GDM1 (cell line): ENCODE data around the gene ZNF77.
"Not testable (repeated sequence)": the region's sequence is repeated elsewhere in the genome, so short reads cannot be mapped to it uniquely, and the experiment has no call there.

Experiments
- DNase-seq: peaks from one replicate; lab custom pipeline; 2025; lab: John Stamatoyannopoulos, UW

ZNF77 gene

DNA sequence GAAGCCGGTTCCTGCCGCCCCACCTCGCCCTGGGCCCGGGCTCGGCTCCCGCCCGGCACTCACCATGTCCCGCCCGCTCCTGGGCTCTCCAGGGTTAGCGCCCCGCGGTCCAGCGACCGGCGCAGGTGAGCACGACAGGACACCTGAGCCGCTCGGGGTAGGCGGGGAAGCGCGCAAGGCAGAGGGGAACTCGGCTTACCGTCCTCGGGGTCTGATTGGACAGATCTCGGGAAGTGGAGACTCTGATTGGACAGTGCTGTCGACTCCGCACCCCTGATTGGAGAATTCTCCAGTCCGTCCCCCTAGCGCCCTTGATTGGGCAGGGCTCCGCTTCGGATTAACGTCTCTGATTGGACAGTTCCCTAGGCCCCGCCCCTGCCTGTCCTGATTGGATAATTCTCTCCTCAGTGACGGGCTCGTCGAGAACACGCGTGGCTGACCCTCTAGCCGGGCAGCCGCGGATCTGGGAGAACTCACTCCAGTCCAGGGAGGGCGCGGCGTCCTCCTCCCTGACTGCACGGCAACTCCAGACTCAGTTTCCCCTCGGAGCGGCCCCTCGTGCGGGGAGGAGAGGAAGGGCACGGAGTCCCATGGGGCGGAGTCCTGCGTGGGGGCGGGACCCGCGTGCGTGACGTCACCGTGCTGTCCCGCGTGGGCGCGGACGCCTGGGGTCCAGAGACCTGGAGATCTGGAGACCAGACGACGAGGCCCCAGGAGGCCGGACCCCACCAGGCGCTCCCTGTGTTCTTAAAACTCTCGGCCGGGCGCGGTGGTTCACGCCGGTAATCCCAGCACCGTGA is at the start of gene ZNF77:
Gene ZNF77 (minus strand): TSS at position 197 of the 800 bp plus-strand sequence. CDS start 131 bp downstream, at position 66.
- DNase-seq, result peak; percentile 98

DNA sequence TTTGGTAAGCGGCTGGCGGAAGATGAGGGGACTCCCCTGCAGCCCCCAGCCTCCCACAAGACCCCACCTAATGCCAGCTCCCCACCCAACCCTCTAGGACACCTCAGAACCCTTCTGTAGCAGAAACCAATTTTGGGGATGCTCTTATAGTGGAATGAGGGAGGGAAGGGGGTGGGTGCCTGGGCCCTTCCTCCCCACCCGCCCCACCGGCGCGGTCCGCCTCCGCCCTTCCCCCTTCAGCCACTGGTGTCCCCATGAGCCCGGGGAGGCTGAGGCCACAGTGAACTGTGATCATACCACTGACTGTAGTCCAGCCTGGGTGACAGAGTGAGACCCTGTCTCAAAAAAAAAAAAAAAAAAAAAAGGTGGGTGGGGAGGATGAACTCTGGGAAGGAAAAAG is 48.8 kb upstream of the ZNF77 start:
- DNase-seq, result no peak

DNA sequence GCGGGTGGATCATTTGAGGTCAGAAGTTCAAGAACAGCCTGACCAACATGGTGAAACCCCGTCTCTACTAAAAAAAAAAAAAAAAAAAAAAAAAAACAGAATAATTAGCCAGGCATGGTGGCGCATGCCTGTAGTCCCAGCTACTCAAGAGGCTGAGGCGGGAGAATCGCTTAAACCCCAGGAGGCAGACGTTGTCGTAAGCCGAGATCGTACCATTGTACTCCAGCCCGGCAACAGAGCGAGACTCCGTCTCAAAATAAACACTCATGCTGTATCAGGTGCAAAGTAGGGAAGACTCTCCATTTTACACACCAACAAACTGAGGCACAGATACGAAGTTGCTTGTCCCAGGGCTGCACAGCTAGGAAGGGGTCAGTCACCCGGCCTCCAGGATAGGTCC is 48.2 kb upstream of the ZNF77 start:
- DNase-seq, result no peak

DNA sequence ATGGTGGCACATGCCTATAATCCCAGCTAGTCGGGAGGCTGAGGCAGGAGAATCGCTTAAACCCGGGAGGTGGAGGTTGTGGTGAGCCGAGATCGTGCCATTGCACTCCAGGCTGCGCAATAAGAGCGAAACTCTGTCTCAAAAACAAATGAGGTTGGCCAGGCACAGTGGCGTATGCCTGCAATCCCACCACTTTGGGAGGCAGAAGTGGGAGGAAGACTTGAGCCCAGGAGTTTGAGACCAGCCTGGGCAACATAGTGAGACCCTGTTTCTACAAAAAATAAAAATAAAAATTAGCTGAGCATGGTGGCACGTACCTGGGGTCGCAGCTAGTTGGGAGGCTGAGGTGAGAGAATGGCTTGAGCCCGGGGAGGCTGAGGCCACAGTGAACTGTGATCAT is 47.6 kb upstream of the ZNF77 start:
- DNase-seq, result not testable (repeated sequence)

DNA sequence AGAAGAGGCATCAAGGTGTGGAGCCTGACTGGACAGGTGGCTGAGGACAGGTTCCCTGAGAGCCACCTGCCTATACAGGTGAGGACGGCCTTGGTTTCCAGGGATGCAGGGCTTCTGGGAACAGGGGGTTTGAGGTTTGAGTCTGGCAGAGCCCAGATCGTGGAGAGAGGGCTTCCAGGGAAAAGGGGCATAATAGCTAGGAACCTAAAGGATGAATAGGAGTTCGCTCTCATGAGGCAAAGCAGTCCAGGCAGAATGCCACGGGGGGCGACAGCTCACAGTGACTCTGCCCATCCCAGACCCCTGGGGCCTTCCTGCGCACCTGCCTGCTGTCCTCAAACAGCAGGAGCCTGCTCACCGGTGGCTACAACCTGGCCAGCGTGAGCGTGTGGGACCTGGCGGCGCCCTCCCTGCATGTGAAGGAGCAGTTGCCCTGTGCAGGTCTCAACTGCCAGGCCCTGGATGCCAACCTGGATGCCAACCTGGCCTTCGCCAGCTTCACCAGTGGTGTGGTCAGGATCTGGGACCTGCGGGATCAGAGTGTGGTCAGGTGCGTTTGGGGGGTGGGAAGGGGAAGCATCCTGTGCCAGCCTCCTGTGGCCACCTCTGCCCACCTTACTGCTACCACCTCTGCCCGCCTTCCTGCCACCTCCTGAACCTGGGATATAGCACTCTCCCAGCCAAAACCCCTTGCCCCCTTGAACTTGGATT is 44.6 kb upstream of the ZNF77 start:
- no peak for DNase-seq

DNA sequence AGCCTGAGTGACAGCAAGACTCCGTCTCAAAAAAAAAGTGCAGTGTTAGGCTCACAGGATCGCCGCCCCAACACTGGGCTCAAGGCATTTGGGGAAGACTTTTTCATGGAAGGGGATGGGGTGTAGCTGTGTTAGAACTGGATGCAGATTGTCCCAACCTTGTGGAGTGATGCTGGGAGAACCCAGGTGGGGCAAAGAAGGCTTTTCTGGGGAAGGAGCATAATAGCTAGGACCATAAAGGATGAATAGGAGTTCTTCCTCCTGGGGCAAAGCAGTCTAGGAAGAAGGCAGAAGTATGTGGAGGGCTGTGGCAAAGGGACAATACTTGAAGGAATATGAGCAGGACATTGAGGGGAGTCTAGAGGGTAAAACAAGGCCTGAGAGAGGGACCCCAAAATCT is 43.8 kb upstream of the ZNF77 start:
- DNase-seq, result no peak

DNA sequence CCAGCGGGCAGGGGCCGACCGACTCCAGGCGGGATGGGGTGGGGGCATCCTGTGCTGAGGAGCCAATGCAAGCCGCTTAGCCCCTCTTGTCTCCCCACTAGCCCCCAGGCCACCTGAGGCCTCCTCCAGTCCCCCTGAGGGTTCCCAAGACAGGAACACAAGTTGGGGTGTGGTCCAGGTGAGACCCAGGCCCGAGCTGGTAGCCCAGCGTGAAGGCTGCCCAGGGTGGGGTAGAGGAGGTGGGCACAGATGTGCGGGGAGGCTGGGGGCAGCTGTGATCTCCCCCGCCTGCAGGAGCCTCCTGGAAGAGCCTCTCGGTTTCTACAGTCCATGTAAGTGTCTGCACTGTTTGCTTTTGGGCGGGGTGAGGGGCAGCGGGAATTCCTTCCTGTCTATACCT is 43.0 kb upstream of the ZNF77 start:
- DNase-seq, result no peak

DNA sequence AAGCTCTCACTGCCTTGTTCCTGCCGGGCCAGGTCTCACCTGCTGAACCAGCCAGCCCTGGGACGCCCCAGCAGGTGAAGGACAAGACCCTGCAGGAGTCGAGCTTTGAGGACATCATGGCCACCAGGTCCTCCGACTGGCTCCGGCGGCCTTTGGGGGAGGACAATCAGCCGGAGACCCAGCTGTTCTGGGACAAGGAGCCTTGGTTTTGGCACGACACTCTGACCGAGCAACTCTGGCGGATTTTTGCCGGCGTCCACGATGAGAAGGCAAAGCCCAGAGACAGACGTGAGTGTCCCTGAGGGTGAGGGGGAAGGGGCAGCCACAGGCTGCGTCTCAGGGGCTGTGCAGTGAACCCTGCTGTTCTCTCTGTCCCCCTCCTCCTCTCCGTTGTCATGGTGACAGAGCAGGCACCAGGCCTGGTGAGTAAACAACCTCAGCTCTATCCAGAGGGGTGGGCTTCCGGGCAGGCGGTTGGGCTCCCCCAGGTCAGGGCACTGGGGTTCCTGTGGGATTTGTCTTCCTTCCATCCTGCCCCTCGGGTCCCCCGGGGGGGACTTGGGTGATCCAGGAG is 42.3 kb upstream of the ZNF77 start:
- no peak for DNase-seq

DNA sequence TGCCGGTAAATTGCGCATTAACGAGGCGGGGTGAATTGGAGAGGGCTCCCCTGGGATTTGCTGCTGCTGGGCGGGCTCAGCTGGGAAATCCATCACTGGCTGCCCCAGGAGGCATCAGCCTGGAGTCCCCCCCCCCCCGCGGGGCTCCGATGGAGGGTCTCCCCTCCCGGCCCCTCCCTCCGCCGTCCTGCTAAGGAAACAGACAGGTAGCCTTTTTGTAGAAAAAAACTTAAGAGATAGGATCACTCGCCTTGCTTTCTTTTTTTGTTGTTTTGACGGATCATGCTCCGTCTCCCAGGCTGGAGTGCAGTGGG is 39.4 kb upstream of the ZNF77 start:
- DNase-seq, result no peak

DNA sequence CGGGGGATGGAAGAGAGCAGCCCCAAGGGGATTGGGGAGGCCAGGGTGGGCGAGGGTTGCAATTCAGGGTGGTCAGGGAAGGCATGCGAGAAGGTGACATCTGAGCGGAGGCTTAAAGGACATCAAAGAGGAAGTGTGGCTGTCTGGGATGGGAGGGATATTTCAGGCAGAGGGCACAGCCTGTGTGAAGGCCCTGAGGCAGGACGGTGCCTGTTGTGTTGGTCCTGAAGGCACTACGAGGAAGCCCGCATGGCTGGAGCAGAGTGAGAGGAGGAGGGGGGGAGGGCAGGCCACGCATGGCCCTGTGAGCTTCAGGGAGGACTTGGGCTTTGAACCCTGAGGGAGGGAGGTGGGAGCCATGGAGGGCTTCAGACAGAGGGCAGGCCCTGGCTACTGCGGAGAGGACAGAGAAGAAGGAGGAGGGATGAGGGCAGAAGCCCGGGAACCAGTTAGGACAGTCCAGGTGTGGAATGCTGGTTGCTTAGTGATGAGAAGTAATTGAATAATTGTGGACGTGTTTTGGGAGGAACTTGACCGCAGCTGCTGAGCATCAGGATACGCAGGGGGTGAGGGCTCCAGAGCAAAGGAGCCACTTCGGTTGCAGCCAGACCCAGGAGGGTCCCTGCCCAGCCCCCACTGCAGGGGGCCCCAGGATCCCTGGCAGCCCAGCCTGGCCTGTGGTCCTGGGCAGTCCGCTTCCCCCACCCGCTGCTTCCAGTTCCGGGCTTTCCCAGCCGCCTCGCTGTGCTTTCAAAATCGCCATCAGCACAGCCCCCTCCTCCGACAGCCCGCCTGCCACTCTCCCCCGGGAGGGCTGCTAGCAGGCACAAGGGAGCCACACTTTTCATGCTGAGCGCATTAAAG is 38.8 kb upstream of the ZNF77 start:
- no peak for DNase-seq

DNA sequence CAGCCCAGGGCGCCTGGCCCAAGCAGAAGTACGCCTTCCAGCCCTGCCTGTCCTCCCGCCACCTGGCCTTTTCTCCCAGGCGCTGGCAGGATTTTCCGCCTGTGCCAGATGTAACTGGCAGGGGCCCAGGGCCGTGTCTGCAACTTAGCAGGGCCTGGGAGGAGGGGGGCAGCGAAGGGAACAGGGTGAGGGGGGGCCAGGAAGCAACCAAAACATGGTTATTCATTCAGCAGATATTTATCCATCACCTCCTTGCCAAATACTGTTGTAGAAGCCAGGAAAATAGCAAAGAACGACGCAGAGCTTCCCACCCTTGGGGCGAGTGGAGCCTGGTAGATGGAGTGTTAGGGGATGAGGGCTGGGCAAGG is 38.2 kb upstream of the ZNF77 start:
- DNase-seq, result no peak

DNA sequence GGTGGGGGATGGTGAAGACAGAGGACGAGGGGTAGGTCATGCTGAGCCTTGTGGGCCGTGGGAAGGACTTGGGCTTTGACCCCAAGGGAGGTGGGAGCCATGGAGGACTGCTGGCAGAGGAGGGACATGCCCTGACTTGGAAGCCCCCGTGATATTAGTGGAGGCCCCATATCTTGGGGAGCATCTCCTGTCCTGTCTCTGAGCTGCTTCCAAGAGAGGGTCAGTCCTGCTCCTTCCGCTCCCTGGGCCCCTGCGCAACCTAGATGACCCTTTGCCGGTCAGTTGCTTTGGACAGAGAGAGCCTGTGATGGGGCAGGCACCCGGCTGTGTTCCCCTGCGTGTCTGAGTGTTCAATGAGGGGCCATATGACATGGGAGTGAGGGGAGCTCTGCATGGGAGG is 37.8 kb upstream of the ZNF77 start:
- DNase-seq, result no peak

DNA sequence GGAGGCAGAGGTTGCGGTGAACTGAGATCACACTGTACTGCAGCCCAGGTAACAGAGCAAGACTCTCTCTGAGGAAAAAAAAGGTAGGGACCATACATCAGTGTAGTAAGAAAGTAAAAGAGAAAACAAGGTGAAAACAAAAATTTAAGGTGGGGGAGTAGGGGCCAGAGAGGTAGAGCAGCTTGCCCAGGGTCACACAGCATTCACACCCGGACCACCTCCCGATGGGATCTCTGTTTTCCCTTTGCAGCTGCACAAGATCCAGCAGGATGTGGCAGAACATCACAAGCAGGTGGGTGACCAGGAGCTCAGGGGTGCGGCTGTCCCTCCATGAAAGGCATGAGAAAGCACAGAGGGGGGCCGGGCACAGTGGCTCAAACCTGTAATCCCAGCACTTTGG is 37.1 kb upstream of the ZNF77 start:
- no peak for DNase-seq

DNA sequence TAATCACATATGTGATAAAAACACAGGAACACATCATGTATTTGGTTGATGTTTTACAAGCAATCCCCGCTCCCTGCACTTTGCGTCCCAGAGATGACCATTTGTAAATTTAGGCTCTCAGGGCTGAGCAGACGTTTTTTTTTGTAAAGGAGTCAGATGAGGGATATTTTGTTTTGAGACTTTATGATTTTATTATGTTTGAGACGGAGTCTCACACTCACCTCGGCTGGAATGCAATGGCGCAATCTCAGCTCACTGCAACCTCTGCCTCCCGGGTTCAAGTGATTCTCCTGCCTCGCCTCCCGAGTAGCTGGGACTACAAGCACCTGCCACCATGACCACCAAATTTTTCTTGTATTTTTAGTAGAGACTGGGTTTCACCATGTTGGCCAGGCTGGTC is 34.0 kb upstream of the ZNF77 start:
- DNase-seq, result no peak

DNA sequence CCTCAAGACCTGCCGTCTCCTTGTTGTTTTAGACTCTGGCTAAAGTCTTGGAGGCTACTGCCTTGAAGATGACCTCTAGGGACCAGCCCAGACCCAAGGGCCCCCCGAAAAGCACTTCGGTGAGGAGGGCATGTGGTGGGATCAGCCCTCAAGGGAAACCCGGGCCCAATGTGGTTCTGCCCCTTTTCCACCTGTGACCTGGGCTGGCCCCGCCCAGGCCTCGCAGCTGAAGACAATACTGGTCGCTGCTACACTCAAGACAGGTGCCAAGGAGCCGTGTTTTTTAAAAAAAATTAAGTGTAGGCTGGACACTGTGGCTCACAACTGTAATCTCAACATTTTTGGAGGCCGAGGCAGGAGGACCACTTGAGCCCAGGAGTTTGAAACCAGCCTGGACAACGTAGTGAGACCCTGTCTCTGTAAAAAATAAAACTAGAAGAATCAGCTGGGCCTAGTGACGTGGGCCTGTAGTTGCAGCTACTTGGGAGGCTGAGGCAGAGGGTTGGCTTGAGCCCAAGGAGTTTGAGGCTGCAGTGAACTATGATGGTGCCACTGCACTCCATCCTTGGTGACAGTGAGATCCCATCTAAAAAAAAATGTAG is 33.5 kb upstream of the ZNF77 start:
- no peak for DNase-seq

DNA sequence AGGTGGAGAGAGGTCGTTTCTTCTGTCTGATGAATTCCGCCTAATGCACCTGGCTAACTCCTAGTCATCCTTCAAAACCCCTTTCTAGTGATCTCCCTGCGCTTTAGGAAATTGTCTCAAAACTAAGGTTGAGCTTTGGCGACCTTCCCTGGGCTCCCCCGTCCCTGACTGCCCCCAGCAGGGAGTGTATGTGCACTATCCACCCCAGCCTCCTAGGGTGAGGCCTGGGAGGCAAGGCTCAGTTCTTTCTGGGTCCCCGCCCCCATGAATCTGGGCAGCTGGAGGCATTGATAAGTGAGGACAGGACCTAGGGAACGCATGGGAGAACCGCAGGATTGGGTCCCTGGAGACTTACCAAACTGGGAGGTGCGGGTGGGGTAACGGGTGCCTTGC is 33.0 kb upstream of the ZNF77 start:
- DNase-seq, result no peak

DNA sequence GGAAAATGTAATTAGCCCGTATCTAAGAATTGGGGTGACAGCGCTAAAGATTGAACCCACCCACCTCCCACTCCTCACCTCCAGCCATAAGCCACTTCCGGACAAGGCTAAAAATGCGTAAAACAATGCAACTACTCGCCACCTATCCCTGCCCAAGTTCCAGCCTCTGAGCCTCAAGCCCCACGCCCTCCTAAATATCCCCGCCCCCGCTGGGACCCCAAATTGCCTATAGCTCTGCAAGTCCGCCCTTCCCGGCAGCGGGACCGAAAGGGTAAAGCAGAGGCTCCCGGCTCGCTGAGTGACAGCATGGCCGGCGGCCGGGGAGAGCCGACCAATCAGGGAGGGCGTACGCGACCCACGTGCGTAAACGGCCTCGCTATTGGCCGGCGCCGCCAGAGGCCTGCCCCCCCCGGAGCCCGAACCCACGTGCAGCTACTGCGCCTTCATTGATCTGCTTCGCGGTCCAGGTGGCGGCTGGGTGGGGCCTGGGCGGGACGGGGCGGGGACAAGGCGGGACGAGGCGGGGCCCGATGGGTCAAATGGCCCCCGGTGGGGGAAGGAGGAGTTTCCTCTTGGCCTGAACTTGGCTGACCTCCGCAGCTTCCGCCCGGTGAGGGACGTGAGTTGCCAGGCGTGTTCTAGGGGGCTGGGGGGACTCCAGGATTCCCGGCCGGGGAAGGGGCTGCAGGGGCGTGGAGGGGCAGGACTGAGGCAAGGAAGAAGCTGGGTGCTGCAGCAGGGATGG is 32.4 kb upstream of the ZNF77 start, which contains the start of gene TLE6:
Gene TLE6 (plus strand): TSS at position 564 of the 745 bp plus-strand sequence. CDS start 670 bp downstream, outside the sequence.
- peak; percentile 92 for DNase-seq

DNA sequence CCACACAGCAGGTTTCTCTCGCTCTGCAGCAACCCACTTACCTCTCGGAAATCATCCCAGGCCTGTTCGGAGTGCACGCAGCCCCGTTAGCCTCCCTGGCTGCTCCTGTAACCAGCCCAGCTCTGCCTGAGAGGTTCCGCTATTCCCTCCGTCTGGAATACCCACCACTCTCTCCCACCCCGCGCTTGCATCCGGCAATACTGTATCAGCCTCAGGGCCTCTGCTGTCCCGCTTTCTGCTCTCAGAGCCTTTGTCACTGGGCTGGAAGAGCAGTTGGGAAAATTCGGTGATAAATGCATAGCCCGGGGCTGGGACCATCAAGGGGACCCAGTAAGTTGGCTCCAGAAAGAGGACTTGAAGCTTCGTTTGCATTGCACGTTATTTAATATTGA is 31.8 kb upstream of the ZNF77 start:
- no peak for DNase-seq

DNA sequence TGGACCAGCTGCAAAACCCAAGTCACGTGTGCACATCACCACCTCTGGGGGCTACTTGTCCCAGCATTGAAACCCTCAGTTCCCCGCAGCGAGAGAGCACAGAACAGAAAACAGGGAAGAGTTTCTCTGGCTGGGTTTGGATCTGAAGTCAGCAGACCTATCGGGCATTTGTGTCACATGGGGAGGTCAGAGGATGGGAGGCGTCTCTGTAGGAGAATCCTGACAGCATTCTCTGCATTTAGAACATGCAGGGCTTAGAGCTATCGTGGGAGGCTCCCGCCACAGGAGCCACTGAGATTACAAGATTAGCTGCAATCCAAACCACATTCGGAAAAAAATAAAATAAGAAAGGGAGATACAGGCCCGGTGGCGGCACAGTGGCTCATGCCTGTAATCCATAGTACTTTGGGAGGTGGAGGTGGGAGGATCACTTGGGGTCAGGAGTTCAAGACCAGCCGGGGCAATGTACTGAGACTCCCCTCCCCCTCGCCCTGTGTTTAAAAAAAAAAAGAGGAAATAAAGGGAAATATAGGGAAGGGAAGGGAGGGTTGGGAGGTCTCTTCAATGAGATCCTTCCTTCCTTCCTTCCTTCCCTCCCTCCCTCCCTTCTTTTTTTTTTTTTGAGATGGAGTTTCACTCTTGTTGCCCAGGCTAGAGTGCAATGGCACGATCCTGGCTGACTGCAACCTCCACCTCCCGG is 29.7 kb upstream of the ZNF77 start:
- peak; percentile 51 for DNase-seq

DNA sequence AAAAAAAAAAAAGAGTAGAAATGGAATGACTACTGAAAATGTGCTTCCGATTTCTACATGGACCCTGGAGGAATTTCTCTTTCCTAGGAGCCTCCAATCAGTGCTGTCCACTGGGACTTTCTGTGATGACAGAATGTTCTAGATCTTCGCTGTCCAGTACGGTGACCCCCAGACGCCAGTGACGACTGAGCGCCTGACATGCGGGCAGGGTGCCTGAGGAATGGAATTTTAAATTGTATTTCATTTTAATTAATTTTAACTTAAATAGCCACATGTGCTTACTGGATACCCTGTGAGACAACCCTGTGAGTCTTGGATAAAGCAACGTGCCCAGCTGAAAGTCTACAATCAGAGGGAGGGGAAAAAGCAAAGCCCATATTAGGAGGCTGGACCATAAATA is 28.5 kb upstream of the ZNF77 start:
- no peak for DNase-seq
